Tibial nerve (tissue), 4 donors: ENCODE data around the gene EEA1.

Source experiments
- CTCF ChIP-seq, 5 experiments: fragments of 200-600 bp in 3 of 5; fragments of 450-650 bp in 2 of 5; sonication (generic) in 3 of 5; IDR thresholded peaks; one replicate each; pipeline ENCODE4 v1.5.1; 2016 to 2019; ENCODE audit warnings: antibody characterized with exemption in 5 of 5, mild to moderate bottlenecking in 3 of 5, moderate library complexity in 2 of 5
- EP300 ChIP-seq, 2 donors: sonication (generic); formaldehyde crosslinking; IDR thresholded peaks; one replicate each; pipeline ENCODE4 v1.6.1; 2017; ENCODE audit warnings: antibody characterized with exemption in 2 of 2, mild to moderate bottlenecking in 1 of 2
- POLR2A ChIP-seq, 2 donors: fragments of 450-650 bp; IDR thresholded peaks; one replicate each; pipeline ENCODE4 v1.6.1; 2017; ENCODE audit warnings: antibody characterized with exemption in 2 of 2, mild to moderate bottlenecking in 2 of 2, moderate library complexity in 2 of 2

GRCh38 chr12:92732216-92732615 lies 196.9 kb downstream of the EEA1 start:
- TF ChIP-seq CTCF (IDR thresholded peaks at IDR 0.05) (no peak), EP300 (IDR thresholded peaks at IDR 0.05) (no peak), POLR2A (IDR thresholded peaks at IDR 0.05) (no peak)
